ENCODE measurements around the gene GTF3C1.

The GTF3C1 gene

DNA sequence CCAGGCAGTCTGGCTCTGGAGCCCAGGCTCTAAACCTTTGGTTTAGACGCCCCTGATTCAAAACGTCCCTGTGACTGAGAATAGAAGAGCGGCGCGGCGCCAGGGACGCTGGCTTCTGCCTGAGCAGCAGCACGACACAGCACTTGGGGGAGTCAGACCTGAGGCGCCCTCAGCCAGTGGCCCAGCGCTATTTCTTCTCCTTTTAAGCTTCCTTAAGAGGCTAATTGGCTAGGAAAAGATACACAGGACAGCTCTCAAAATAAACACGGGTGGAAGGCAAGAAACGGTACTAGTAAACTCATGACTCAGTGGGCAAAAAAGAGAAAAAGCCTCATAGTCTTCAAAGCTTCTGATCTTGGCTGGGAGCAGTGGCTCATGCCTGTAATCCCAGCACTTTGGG lies 34.9 kb downstream of the GTF3C1 start:
- no peak for DNase-seq

DNA sequence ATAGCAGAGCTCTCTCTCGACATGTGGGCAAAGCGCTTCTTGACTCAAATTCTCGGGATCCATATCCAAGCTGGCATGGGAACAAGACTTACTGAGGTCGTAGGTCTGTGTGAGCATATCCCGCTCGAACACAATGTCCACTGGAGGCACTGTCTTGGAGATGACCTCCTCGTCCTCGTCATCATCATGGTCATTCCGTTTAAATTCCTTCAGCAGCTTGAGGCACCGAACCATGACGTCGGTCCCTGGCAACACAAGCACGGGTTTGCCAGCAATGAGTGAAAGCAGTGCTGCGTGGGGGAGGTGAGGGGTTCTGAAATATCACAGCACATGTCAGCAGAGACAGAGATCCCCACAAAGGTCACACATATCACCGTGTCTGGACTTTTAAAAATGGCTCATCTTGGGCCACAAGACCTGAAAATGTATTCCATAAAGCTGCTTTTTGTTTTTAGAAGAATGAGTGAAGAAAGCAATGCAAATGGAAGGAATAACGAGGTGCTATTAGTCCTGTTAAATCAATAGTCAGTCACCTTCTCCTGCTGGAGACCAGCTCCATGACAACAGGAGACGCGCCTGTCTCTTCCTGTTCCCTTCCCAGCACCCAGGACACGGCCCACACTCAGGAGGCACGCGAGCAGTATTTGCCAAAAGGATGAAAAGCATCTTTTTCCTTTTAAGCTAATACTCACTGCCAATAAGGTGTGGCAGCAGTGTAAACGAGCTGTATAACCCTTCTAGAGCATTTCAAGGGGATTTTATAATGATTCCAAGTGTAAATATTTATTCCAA lies 37.9 kb downstream of the GTF3C1 start:
- no peak for DNase-seq

DNA sequence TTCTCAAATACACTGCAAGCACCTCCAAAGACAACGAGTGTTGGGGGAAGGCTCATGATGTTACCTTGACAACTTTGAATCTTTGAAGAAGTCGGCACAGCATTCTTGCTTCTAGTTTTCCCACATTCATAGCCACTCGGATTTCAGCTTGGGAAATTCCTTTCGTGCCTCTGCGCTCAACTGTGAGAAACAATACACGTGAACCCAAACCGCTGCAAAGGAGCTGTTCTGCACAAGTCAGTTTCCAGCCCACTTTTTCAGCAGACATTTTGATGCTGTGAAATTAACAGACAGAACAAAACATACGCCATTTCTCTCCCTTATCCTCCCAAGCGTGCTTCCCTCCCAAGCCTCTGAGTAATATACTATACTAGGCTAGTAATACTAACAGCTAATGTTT lies 41.2 kb downstream of the GTF3C1 start:
- no peak for DNase-seq

DNA sequence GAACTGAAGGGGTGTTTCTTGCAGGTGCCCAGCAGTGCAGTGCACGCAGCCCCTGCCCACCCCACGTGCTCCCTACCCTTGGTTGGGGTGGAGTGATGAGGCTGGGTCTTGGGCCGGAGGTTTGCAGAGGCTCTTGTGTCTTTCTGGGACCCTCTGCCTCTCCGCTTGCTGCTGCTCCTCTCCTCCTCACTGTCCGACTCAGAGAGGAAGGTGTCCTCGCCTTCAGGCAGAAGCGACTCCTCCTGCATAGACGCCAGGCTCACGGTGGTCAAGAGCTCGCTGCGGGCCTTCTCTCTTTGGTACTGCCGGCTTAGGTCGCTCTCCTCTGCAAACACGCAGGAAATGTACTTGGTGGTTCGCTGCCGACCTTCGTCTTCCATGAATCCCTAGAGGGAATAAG lies 42.9 kb downstream of the GTF3C1 start:
- DNase-seq: no peak

DNA sequence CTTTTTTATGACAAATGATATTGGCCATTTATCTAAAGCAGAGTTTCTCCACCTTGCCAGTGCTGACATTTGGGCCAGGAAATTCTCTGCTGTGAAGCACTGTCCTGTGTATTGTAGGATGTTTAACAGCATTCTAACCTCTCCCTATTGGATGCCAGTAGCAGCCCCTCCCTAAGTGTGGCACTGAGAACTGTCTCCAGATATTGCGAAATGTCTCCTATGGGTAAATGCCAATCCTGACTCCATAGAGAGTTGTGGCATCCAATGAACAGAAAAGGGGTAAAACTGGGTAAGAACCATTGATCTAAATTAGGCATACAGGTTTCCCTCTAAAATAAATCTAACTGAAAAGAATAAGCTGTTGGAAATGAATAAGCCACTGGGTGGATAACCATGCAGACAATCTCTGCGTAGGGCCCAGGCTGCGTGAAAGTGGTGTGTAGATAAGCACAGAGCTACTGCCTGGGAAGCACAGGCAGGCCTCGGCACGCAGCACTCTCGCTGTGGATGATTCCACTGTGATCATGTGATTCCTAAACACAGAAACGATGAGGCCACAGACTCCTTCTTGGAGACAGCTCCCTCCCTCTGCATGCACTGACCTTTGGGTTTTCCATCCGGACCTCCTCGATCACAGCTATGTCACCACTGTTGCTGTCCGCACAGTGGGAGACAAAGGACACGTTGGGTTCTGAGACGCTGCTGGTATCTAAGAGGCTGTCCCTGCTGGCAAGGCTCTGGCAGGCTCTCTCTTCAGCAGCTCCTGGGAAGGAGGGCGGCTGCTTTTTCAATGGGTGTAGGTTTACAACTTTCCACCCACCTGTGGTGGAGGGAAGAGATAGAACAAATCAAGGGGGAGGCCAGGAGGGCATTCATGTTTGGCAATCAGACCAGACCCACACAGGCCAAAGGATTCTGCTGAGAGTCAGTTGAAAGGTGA lies 44.1 kb downstream of the GTF3C1 start:
- no peak for DNase-seq

DNA sequence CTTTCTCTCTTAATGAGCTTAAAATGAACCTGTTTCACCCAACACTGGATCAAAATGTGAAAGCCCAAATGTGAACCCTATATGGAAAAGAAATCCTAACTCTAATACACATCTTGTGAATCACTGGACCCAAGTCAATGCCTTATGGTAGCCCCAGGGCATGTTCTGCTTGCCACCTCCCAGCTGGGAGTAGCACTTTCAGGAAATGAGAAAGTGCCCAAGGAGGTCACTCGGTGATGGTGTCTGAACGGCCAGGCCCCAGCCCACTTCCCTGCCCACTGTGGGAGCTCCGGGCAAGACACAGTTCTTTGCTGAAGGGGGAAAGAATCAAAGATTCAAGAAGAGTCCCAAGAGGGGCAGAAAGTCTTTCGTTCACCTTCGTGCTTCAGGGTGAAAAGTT lies 46.1 kb downstream of the GTF3C1 start:
- DNase-seq: no peak

DNA sequence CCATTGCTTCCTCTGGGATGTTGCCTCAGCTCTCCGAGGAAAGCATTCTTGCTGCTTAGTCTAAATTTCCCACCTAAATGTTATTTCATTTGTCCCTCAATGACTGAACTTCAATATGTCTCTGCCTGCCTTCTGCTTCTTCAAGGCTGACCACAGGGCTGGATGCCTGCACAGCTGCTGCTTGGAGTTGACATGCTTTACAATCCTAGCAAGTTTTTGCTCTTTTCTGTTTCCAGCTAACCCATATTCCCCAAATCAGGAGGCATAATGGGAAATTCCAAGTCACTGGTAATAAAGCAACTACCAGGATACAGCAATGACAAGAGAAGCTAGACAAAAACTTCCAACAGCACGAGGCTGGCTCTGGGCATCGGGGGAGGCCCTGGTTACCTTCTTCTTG lies 48.9 kb downstream of the GTF3C1 start:
- no peak for DNase-seq

DNA sequence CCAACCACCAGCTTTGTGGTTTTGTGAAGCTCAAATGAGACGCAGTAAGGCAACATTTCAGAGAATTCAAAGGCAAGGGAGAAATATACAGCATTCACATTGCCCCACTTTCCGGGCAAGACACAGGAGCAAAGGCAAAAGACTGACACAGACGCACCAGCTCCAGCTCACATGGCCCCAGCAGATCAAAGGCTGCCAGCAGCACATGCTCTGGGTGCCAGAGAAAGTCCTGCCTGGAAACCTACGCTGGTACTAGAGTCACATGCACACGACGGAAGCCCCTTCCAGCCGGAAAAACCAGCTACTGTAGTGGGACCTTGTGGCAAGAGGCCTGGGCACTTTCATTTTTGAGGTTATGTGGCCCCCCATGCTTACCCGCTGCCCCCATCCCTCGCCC lies 50.1 kb downstream of the GTF3C1 start:
- DNase-seq: no peak

DNA sequence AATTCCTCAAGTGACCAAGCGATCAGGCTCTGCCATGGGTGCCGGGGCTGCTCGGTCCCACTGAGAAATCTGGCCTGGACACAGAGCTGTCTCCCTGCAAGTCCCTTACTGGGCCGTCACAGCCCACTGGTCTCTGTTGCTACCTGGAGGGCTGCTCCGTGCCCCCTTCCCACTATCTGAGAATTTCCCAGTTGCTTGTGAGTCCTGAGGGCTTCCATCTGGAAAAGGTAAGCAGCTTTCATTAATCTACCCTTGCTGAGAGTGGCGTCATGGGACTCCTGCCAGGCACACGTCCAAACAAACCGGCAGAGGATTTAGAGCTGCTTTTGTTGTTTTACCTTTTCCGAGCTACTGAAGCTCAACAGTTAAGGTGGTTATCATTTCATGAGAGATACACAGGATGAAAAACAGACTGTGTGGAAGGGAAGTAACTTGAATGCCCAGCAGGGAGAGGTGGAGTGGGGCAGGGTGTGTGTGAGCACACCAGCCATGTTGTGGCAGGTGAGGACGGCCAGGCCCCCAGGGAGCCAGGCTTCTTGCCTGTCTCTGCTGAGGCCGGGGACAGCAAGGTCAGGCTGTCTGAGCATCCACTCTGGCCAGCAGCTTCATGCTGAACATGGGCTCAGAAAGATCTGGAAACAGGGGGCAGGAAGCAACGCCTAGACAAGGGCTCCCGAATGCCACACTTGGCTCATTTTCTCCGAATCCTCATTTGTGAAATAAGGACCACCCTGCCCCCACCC lies 50.6 kb downstream of the GTF3C1 start:
- no peak for DNase-seq

DNA sequence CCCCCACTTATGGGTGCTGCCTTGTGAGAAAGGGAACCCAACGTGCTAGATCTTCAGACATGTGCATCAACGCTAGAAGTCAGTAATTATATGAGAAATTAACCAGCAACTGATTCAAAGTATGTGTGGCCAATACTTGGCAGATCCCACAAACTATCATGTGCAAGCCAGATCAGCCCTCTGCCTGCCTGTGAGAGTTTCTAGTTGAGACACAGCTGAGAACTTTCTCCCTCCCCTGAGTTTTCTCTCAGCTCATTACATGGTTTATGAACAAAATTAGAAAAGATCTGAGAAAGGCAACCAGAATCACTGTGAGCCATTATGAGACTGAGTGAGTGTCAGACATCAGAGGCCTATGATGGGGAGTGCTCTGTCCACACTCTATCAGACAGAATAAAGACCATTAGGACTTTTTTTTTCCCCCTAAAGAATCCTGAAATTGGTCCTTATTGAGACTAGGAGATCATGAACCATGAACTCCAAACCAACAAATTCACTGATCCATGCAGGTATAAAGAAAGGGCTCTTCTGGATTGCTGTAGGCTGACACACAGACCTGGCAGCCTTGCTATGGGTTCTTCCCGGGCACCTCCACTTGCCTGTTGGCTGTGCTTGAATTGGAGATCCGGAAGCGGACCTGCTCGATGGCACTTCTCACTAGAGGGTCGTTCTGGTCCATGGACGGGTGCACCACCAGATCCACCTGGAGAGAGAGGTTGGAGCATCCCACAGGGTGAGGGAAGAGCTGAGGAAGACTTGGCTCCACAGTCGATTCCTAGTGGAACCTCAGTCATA lies 51.5 kb downstream of the GTF3C1 start:
- no peak for DNase-seq

DNA sequence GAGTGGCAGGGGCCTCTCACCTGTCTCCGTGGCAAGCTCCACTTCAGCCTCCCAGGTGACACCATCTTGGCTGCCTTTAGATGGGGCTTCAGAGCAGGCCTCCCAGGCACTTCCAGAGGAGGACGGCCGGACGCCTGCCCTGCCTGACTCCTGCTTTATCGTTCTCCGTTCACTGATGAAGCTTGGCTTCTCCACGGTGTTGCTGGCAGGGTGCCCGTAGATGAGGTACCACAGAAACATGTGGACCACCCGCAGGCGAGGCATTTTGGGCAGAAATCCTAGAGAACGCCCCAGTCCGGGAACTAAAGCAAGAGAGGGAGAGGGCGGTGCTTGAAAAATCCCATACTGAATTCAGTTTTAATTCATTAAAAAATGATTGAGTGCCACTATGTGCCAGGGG lies 54.5 kb downstream of the GTF3C1 start:
- DNase-seq: no peak

DNA sequence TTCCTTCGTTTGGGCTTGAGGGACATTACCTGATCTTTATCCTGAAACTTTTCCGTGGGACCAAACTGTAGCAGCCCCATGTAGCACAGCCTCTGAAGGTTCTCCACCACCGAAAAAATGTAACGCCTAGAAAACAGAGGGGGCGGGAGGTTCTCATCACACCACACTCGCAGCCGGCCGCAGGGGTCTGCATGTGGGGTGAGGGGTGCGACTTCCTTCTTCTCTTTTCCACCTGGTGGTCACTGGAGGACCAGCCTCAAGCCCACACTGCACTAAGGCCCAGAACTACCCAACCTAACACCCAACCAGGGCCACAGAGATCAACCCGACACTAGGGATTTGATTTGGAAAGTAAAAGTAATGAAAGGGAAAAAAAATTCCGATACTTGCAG lies 57.1 kb downstream of the GTF3C1 start:
- DNase-seq: no peak

DNA sequence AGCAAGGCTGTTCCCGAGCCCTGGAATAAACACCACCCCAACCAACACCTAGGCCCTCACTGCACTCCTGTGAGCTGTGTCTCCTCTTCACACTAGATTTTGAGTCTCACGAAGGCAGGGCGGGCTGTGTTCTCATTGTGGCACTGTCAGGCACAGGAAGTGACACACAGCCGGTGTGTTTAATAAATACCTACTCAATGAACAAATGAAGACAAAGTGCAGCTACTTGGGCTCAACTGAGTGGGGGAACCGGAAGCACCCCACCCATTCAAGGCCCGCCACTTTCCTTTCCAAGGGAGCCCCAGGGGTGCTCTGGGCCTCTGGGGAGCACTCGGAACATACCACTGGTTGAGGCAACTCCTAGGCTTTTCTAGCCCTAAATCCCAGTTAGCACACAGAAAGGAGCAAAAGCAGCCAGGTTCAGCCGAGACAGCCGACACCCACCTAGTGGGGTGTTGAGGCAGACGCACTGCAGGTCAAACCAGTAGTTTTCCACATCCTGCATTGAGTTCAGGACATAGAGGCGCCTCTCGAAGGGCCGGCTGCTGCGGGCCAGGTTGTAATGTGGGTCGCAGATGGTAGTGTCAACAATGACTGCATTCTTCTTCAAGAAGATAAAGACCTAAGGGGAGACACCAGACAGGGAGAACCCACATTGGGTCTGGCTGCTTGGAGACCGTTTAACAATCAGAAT lies 57.7 kb downstream of the GTF3C1 start:
- no peak for DNase-seq

DNA sequence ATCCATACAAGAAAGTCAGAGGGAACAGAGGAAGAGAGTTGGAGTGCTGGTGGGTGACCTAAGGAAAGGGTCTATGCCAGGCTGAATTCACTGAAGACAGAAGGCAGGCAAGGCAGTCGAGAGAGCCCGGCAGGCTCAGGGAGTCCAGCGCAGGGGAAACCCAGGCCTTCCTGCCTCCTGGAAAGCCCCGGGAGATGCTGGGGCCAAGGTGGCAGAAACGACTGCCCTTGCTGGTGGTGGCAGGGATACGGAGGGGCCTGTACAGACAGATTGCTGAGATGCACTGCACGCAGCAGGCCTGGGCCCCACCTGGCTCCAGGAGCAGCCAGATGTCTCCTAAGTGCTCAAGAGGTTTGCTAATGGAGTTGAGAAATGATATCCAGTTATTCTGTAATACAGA lies 59.8 kb downstream of the GTF3C1 start:
- no peak for DNase-seq

DNA sequence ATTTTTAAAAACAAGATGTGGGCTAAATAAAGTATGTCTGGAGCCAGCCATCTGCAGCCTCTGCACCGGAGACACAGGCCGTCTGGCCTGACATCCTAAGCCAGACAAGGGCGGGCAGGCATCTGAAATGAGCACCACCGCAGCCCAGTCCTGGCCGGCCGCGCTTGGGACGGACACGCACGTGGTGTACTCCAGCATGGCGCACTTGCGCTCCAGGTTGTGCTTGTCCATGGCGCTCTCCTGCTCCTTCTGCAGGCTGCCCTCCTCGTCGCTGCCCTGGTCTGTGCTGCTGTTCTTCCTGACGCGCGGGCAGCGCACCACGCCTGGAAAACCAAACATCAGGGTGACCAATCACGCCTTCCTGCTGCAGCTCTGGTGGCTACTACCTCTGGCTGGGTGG lies 60.3 kb downstream of the GTF3C1 start:
- DNase-seq: no peak

DNA sequence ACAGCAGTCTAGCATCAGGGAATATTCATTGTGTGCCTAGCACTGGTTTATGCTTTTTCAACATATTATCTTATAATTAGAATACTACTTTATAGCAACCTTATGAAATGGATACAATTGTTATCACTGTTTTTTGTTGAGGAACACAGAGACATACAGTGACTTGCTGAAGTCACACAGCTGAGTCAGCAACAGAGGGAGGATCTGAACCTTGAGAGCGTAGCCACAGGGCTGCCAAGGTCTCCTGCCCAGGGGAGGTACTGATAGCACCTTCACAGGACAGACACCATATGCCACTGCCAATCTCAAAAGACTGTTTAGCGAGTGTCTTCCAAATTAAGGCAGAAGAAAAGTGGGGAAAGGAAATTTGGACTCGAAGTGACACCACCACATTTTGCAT lies 63.0 kb downstream of the GTF3C1 start:
- DNase-seq: no peak

DNA sequence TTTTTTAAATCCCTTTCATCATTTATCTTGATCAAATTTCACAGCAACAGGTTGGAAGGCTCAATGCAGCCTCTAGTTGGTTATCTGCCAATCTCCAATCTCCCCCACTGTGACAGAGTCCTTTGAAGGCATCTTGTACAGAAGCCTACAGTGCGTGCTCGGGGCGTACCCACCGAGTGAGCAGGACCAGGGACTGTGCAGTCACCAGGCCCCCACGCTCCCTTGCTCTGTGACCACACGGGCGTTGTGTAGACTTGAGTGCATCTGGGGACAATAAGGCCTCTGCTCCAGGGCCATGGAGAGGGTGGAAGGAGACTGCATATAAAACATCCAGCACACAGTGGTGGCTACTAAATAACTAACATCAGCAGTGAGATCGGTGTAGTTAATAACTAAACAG lies 63.4 kb downstream of the GTF3C1 start:
- no peak for DNase-seq

DNA sequence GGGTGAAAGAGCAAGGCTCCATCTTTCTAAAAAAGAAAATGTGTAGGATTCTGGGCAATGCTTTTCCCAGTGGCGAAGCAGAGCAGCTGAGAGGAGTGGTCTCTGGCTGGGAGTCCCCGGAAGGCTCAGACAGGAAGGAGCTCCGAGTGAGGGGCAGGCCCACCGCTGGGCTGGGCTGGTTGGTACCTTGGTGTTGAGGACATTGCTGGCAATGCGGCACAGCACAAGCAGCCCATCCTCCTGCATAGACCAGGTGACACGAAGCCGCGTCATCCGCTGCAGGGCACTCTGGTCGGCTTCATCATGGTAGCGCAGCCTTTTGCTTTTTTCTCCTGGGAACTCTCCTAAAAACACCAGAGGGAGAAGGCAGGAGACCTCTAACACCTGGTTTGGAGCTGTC lies 63.9 kb downstream of the GTF3C1 start:
- DNase-seq: no peak

DNA sequence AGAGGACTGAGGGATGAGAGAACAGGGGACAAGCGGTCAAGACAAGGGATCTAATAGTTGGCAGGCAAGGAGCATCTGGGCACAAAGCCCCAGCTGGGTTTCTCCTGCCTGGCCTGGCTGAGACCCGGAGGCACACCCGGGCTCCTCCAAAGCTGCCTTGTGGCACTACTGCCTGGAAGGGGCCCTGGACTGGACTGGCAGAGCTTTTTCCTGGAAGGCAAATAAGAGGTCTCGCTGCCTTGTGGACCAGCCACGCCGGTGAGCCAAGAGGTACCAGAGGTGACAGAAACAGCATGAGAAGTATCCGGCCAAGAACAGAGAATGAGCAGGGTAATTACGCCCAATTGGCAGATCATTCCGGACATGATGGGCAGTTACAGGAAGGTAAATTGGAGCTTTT lies 64.6 kb downstream of the GTF3C1 start:
- no peak for DNase-seq

DNA sequence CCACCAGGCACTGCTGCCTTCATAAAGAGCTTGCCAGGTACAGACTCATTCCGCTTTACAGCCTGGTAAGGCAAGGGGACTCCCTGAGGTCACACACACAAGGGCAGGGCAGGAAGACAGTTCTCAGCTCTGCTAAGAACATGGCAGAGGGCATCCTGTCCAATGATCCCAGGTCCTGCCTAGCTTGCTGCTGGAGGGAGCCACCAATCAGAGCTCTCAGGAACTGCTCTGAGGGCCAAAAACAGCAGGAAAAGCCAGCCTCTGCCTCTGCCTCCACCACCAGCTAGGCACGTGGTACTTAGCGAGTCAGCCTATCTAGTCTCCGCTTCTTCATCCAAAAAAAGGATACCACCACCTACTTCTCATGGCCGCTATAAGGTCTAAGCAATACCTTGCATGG lies 66.1 kb downstream of the GTF3C1 start:
- DNase-seq: no peak

DNA sequence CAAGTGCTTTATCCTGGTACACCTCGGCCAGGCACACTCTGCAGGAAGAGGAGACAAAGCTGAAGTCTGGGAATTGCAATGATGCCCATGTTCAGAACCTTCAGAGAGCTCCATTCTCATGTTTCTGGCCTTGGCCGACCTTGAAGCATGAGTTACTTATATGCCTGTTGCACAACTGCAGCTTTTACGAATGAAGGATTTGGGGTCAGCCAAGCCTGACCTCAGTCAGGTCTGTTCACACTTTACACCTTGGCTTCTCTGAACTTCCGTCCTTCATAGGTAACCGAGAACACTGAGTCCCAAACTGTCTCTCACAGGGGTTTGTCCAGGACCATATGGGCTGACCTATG lies 66.7 kb downstream of the GTF3C1 start:
- DNase-seq: no peak

DNA sequence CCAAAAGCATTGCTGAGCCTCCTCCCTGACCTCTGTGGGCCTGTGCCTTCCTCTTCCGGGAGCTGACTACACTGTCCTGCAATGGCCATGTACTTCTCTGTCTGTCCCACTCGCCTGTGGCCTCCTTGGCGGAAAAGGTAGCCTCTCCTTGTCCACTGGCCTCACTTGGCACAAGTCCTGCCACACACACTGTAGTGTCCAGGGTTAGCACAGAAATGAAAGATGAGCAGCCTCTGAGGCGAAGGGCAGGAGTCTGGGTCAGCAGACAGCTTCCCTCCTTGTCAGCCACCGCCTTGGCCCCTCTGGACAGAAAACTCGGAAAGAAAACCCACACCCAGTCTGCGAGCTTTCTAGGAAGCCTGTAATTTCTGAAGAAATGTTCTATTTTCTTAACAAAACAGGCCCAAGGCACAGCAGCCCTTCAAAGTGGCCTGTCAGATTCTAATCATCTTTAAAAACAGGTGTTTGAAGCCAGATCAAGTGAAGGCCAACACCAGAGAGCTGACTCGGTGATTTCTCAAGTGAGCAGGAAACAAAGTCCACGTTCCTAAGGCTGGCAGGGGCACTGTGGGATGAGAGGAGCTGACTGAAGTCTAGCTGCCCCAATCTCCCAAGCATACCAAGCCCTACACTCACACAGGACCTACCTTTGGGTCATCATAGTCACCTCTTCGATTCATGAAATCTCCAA lies 67.2 kb downstream of the GTF3C1 start:
- DNase-seq: no peak
